CD4-positive, alpha-beta T cell (primary cell): Measurements from ENCODE around the gene GPC6. TPM values are rescaled to one million over a fixed set of nuclear protein-coding genes. Genes with fewer than 3 reads are reported as not detected.

ENCODE experiments used
- ATAC-seq: fragments of 200-7000 bp; cut with Tn5 transposase; one replicate; pipeline ENCODE4 v1.10.0; 2022; ENCODE audit warnings: mild to moderate bottlenecking; ENCODE audit not compliant: poor library complexity
- CTCF ChIA-PET: fragments of 350-600 bp; sonication (Branson Sonifier 250); formaldehyde crosslinking; loops from one replicate; lab custom pipeline; 2021; ENCODE audit warnings: antibody characterized with exemption, inconsistent platforms; lab: Charles Lee
- POLR2A ChIA-PET: fragments of 350-600 bp; sonication (Branson Sonifier 250); formaldehyde crosslinking; loops from one replicate; lab custom pipeline; 2021; ENCODE audit warnings: antibody characterized with exemption, inconsistent platforms; lab: Charles Lee
- DNase-seq, 14 experiments: peaks; one replicate each; pipeline ENCODE4 v3.0.0-alpha.2; 2013 to 2020; ENCODE audit warnings: mixed read lengths in 2 of 14
- H3K27ac ChIP-seq, 2 donors: one replicate each; pipeline versions ENCODE4 v1.5.1 to v1.7.0; 2013; ENCODE audit warnings: low read length in 2 of 2, low read depth in 1 of 2, mild to moderate bottlenecking in 1 of 2
- H3K27me3 ChIP-seq, 2 experiments: 1 replicate in 1 of 2; 2 replicates in 1 of 2; pipeline versions ENCODE4 v1.6.1 to v1.7.0; 2013; ENCODE audit warnings: low read length in 2 of 2, control low read depth in 1 of 2, mild to moderate bottlenecking in 1 of 2, moderate library complexity in 1 of 2; ENCODE audit not compliant: insufficient read depth in 2 of 2, control insufficient read depth in 1 of 2
- H3K36me3 ChIP-seq: one replicate; pipeline ENCODE4 v1.6.1; 2013; ENCODE audit warnings: low read length, control low read depth; ENCODE audit not compliant: insufficient read depth
- H3K4me1 ChIP-seq: one replicate; pipeline ENCODE4 v1.6.1; 2013; ENCODE audit warnings: low read length, control low read depth; ENCODE audit not compliant: insufficient read depth
- H3K4me3 ChIP-seq: one replicate; pipeline ENCODE4 v1.5.1; 2013; ENCODE audit warnings: mild to moderate bottlenecking, low read length, moderate library complexity
- H3K9me3 ChIP-seq, 2 experiments: 1 replicate in 1 of 2; 2 replicates in 1 of 2; pipeline versions ENCODE4 v1.6.1 to v1.7.0; 2013; ENCODE audit warnings: low read length in 2 of 2, mild to moderate bottlenecking in 2 of 2, control low read depth in 1 of 2, moderate library complexity in 1 of 2; ENCODE audit not compliant: control insufficient read depth in 1 of 2, insufficient read depth in 1 of 2
- H3K27ac Mint-ChIP-seq: one replicate; pipeline ENCODE4 v1.8.0; 2020; ENCODE audit warnings: mixed read lengths
- H3K27me3 Mint-ChIP-seq: one replicate; pipeline ENCODE4 v1.8.0; 2021; ENCODE audit warnings: mixed read lengths
- H3K36me3 Mint-ChIP-seq: one replicate; pipeline ENCODE4 v1.8.0; 2021; ENCODE audit warnings: low read depth, mixed read lengths
- H3K4me1 Mint-ChIP-seq: one replicate; pipeline ENCODE4 v1.8.0; 2021; ENCODE audit warnings: low read depth, mixed read lengths
- H3K4me3 Mint-ChIP-seq: one replicate; pipeline ENCODE4 v1.8.0; 2020; ENCODE audit warnings: mild to moderate bottlenecking, mixed read lengths
- H3K9me3 Mint-ChIP-seq: one replicate; pipeline ENCODE4 v1.8.0; 2020; ENCODE audit warnings: mixed read lengths
- intact Hi-C, 2 experiments: fragments of 100-400 bp; cut with DNase I in 1 of 2; cut with micrococcal nuclease in 1 of 2; formaldehyde crosslinking; loops; one replicate each; pipeline versions ENCODE4 v1.15.1 to v1.9.0; 2023 to 2025; cut with DNase I, micrococcal nuclease
- total RNA-seq, 174 experiments: library from RNA in 2 of 174; stranded (reverse) in 2 of 174; gene quantifications; one replicate each; pipeline ENCODE4 v1.2.3 and lab custom pipeline; 2021 to 2026
- TF ChIP-seq, protein P1 (sequence below): fragments of 200-600 bp; IDR thresholded peaks from one replicate; pipeline ENCODE4 v1.8.0; 2022; ENCODE audit warnings: antibody characterized with exemption, mild to moderate bottlenecking

The GPC6 gene
- total RNA-seq, 2 experiments from 2014 or later, result not detected

DNA sequence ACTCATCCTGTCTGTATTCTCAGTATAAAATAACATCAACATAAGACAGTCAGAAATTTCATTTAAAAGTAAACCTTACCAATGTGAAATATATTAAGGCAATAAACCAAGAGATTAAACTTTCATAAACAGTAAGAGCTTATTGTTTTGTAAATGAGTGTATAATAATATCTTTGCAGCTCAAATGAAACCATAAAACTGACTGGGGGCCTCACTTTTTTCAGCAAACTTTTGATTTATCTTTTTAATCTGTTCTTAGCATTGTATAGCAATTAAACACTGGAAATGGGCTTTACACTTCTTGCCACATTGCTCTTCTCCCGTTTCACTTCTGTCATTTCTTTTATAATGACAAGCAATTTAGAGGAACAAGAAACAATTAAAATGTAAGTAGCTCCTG is 580.3 kb downstream of the GPC6 start:
- intact Hi-C loops, result no loop called here
- TF ChIP-seq, protein P1, sequence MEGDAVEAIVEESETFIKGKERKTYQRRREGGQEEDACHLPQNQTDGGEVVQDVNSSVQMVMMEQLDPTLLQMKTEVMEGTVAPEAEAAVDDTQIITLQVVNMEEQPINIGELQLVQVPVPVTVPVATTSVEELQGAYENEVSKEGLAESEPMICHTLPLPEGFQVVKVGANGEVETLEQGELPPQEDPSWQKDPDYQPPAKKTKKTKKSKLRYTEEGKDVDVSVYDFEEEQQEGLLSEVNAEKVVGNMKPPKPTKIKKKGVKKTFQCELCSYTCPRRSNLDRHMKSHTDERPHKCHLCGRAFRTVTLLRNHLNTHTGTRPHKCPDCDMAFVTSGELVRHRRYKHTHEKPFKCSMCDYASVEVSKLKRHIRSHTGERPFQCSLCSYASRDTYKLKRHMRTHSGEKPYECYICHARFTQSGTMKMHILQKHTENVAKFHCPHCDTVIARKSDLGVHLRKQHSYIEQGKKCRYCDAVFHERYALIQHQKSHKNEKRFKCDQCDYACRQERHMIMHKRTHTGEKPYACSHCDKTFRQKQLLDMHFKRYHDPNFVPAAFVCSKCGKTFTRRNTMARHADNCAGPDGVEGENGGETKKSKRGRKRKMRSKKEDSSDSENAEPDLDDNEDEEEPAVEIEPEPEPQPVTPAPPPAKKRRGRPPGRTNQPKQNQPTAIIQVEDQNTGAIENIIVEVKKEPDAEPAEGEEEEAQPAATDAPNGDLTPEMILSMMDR, result no peak
- no peak overlapping the region for H3K27ac Mint-ChIP-seq
- H3K9me3 Mint-ChIP-seq, result peaks cover 2% of the 10 kb centered on the region
- no peaks in the 10 kb centered on the region for H3K4me1 ChIP-seq
- H3K4me1 Mint-ChIP-seq, result no peaks in the 10 kb centered on the region
- ATAC-seq (no peak), DNase-seq (no peak)
- H3K27me3 Mint-ChIP-seq, result peaks cover 9% of the 10 kb centered on the region
- no peak overlapping the region for H3K4me3 ChIP-seq
- no peak overlapping the region for H3K27ac ChIP-seq
- H3K27me3 ChIP-seq, result no peaks in the 10 kb centered on the region
- POLR2A ChIA-PET, result no interaction called here
- no peaks in the 10 kb centered on the region for H3K36me3 Mint-ChIP-seq
- CTCF ChIA-PET, result no interaction called here
- H3K4me3 Mint-ChIP-seq, result no peak overlapping the region
- no peaks in the 10 kb centered on the region for H3K9me3 ChIP-seq
- no peaks in the 10 kb centered on the region for H3K36me3 ChIP-seq

DNA sequence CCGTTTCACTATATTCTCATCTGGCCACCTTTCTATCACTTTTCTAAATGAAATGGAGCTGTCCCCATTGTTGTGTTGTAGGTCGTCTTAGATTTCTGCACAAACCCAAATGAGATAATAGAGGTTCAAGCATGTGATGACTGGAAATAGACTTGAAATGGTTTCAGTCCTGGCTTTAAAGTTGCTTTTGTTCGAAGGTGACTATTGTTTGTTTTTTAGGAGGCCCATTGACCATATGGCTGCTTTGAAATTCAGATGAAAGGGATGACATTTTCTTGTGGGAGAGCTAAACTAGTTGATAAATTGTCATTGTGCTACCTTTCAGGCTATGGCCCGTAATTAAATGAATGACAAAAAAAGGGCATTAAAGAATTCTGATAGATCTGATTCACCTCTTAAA is 583.7 kb downstream of the GPC6 start:
- intact Hi-C loops, result no loop called here
- no peaks in the 10 kb centered on the region for H3K9me3 ChIP-seq

DNA sequence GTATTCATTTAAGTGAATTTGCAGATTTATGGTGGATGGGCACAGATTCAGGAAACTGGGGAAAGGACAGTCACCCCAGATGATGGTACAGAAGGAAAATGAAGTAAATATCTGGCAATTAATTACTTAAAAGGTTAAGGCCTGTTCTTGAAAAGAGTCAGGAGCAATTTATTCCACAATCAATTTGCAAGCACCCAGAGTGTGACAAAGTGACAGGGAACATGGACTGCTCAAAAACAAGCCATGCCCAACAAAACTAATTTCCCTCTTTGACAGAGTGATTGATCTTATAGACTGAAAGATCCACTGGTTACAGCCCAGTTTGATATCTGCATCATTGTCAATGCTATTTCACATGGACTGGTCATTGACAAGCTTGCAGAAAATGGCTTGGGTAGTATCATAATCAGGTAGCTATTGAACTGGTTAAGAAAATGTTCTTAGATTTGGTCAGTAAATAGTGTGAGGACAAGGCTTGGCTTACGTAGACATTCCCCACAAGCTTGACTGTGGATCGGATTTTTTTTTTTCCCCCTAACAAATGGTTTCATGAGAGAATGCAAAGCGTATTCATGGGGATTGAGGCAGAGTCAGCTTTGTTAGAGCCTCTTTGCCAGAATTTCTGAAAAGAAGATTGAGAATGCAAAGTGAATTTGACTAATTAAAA is 584.6 kb downstream of the GPC6 start:
- Mint-ChIP-seq H3K27me3 (peaks cover 9% of the 10 kb centered on the region), H3K4me1 (no peaks in the 10 kb centered on the region), H3K9me3 (no peaks in the 10 kb centered on the region), H3K4me3 (no peak overlapping the region), H3K36me3 (no peaks in the 10 kb centered on the region), H3K27ac (no peak overlapping the region)
- TF ChIP-seq, protein P1, result no peak
- intact Hi-C loops, result no loop called here
- CTCF ChIA-PET, result no interaction called here
- Histone ChIP-seq H3K4me3 (no peak overlapping the region), H3K27ac (no peak overlapping the region), H3K27me3 (no peaks in the 10 kb centered on the region), H3K4me1 (no peaks in the 10 kb centered on the region), H3K36me3 (no peaks in the 10 kb centered on the region), H3K9me3 (no peaks in the 10 kb centered on the region)
- POLR2A ChIA-PET, result no interaction called here
- DNase-seq, result no peak
- no peak for ATAC-seq

More for the DNA sequence above, 583.7 kb downstream of the GPC6 start:
- Mint-ChIP-seq H3K27me3 (peaks cover 9% of the 10 kb centered on the region), H3K9me3 (no peaks in the 10 kb centered on the region), H3K4me3 (no peak overlapping the region), H3K36me3 (no peaks in the 10 kb centered on the region), H3K27ac (no peak overlapping the region), H3K4me1 (no peaks in the 10 kb centered on the region)
- H3K27ac ChIP-seq, result no peak overlapping the region
- TF ChIP-seq, protein P1, result no peak
- H3K27me3 ChIP-seq, result no peaks in the 10 kb centered on the region
- no peak overlapping the region for H3K4me3 ChIP-seq
- no peaks in the 10 kb centered on the region for H3K4me1 ChIP-seq
- POLR2A ChIA-PET, result no interaction called here
- no peak for ATAC-seq
- H3K36me3 ChIP-seq, result no peaks in the 10 kb centered on the region
- DNase-seq, result no peak
- CTCF ChIA-PET, result no interaction called here
